NCI-H1694 (cell line): ENCODE data around the gene SLC3A2.
"Not testable (repeated sequence)": the region's sequence is repeated elsewhere in the genome, so short reads cannot be mapped to it uniquely, and the experiment has no call there.

Experiments
- DNase-seq: peaks from one replicate; lab custom pipeline; 2025; lab: John Stamatoyannopoulos, UW

SLC3A2 gene

GRCh38 chr11:62931499-62932278, 51.0 kb downstream of the SLC3A2 start:
- DNase-seq, result peak; percentile 47

- DNase-seq, result no peak
Measured at GRCh38 chr11:62933285-62933684, 52.6 kb downstream of the SLC3A2 start.

- DNase-seq, result no peak
Measured at GRCh38 chr11:62933750-62934495, 53.2 kb downstream of the SLC3A2 start.

GRCh38 chr11:62934496-62934785, 53.7 kb downstream of the SLC3A2 start:
- DNase-seq, result no peak

- not testable (repeated sequence) for DNase-seq
Measured at GRCh38 chr11:62937528-62937927, 56.8 kb downstream of the SLC3A2 start.
